HEK293 (cell line): ENCODE data around the gene KCNJ6.

Experiments used
- CTCF ChIA-PET: fragments of 350-600 bp; formaldehyde crosslinking; extraction: SDS; loops from one replicate; lab custom pipeline; 2021; ENCODE audit warnings: antibody characterized with exemption; lab: Yijun Ruan, JAX
- POLR2A ChIA-PET: fragments of 300-600 bp; formaldehyde crosslinking; extraction: SDS; loops from one replicate; lab custom pipeline; 2020; ENCODE audit warnings: antibody characterized with exemption, inconsistent platforms; lab: Yijun Ruan, JAX
- H3K27ac ChIP-seq: fragments of 200-500 bp; sonication (Bioruptor generic); 2 replicates; pipeline ENCODE4 v1.5.1; 2014; ENCODE audit warnings: low read depth, low read length, control low read depth, inconsistent platforms; ENCODE audit errors: extremely low read depth
- H3K36me3 ChIP-seq, 2 experiments: fragments of 200-500 bp in 1 of 2; sonication (Bioruptor generic) in 1 of 2; 1 replicate in 1 of 2; 2 replicates in 1 of 2; pipeline ENCODE4 v1.5.1; 2014 to 2017; ENCODE audit warnings: inconsistent platforms in 2 of 2, low read length in 2 of 2; ENCODE audit not compliant: control insufficient read depth in 2 of 2, insufficient read depth in 1 of 2
- H3K4me1 ChIP-seq: fragments of 200-500 bp; sonication (Bioruptor generic); 2 replicates; pipeline ENCODE4 v1.5.1; 2014; ENCODE audit warnings: mild to moderate bottlenecking, low read length, inconsistent platforms; ENCODE audit not compliant: control insufficient read depth, insufficient read depth
- H3K4me3 ChIP-seq: 2 replicates; pipeline ENCODE4 v1.5.1; 2011; ENCODE audit warnings: low read depth, mild to moderate bottlenecking, control low read depth, low read length, moderate library complexity
- H3K9me3 ChIP-seq: fragments of 200-500 bp; sonication (Bioruptor generic); 2 replicates; pipeline ENCODE4 v1.5.1; 2014; ENCODE audit warnings: low read depth, low read length, inconsistent platforms; ENCODE audit not compliant: control insufficient read depth, insufficient read depth
- HIC1 ChIP-seq: fragments of 450-650 bp; formaldehyde crosslinking; IDR thresholded peaks from 2 replicates; pipeline ENCODE4 v1.5.1; 2016; ENCODE audit warnings: missing biosample characterization, missing genetic modification characterization
- TRIM28 ChIP-seq: IDR thresholded peaks from 2 replicates; pipeline ENCODE4 v1.6.1; 2011; ENCODE audit warnings: low read length, control low read depth, borderline replicate concordance
- ZNF16 ChIP-seq: fragments of 450-650 bp; formaldehyde crosslinking; IDR thresholded peaks from 2 replicates; pipeline ENCODE4 v1.5.1; 2016; ENCODE audit warnings: low read depth, missing biosample characterization, missing genetic modification characterization
- ZNF335 ChIP-seq: fragments of 450-650 bp; formaldehyde crosslinking; conservative IDR thresholded peaks from 2 replicates; pipeline ENCODE4 v1.5.1; 2016; ENCODE audit warnings: missing biosample characterization, missing genetic modification characterization
- ZNF366 ChIP-seq: fragments of 450-650 bp; formaldehyde crosslinking; conservative IDR thresholded peaks from 2 replicates; pipeline ENCODE4 v1.5.1; 2016; ENCODE audit warnings: missing biosample characterization, missing genetic modification characterization
- ZNF501 ChIP-seq: fragments of 450-650 bp; formaldehyde crosslinking; IDR thresholded peaks from 2 replicates; pipeline ENCODE4 v1.5.1; 2016; ENCODE audit warnings: missing biosample characterization, missing genetic modification characterization
- ZNF510 ChIP-seq: fragments of 450-650 bp; formaldehyde crosslinking; IDR thresholded peaks from 2 replicates; pipeline ENCODE4 v1.5.1; 2018; ENCODE audit warnings: mild to moderate bottlenecking, missing genetic modification characterization, missing biosample characterization; ENCODE audit not compliant: insufficient replicate concordance
- ZNF513 ChIP-seq: fragments of 450-650 bp; IDR thresholded peaks from 2 replicates; pipeline ENCODE4 v1.5.1; 2018; ENCODE audit warnings: missing biosample characterization, missing genetic modification characterization
- ZNF529 ChIP-seq: fragments of 450-650 bp; formaldehyde crosslinking; IDR thresholded peaks from 2 replicates; pipeline ENCODE4 v1.5.1; 2017; ENCODE audit warnings: missing genetic modification characterization, missing biosample characterization; ENCODE audit not compliant: insufficient replicate concordance
- ZNF580 ChIP-seq: fragments of 450-650 bp; formaldehyde crosslinking; IDR thresholded peaks from 2 replicates; pipeline ENCODE4 v1.5.1; 2016; ENCODE audit warnings: missing biosample characterization, missing genetic modification characterization
- ZNF585B ChIP-seq: fragments of 450-650 bp; formaldehyde crosslinking; IDR thresholded peaks from 2 replicates; pipeline ENCODE4 v1.5.1; 2016; ENCODE audit warnings: missing biosample characterization, missing genetic modification characterization
- ZNF623 ChIP-seq: fragments of 450-650 bp; formaldehyde crosslinking; IDR thresholded peaks from 2 replicates; pipeline ENCODE4 v1.5.1; 2016; ENCODE audit warnings: missing biosample characterization, missing genetic modification characterization
- ZNF830 ChIP-seq: fragments of 450-650 bp; IDR thresholded peaks from 2 replicates; pipeline ENCODE4 v1.5.0; 2018; ENCODE audit warnings: missing biosample characterization, missing genetic modification characterization, low read depth, mild to moderate bottlenecking, moderate library complexity
- ZNF843 ChIP-seq: fragments of 450-650 bp; formaldehyde crosslinking; IDR thresholded peaks from 2 replicates; pipeline ENCODE4 v1.5.1; 2016; ENCODE audit warnings: missing biosample characterization, missing genetic modification characterization
- TF ChIP-seq, protein P1 (sequence below): fragments of 450-650 bp; formaldehyde crosslinking; IDR thresholded peaks from 2 replicates; pipeline ENCODE4; 2016; ENCODE audit warnings: missing biosample characterization, missing genetic modification characterization
- TF ChIP-seq, protein P2 (sequence below): fragments of 450-650 bp; formaldehyde crosslinking; IDR thresholded peaks from 2 replicates; pipeline ENCODE4 v1.5.1; 2017; ENCODE audit warnings: missing biosample characterization, missing genetic modification characterization
- TF ChIP-seq, protein P3 (sequence below): fragments of 450-650 bp; formaldehyde crosslinking; IDR thresholded peaks from 2 replicates; pipeline ENCODE4 v1.5.1; 2016; ENCODE audit warnings: missing biosample characterization, missing genetic modification characterization, low read depth
- TF ChIP-seq, protein P4 (sequence below): fragments of 450-650 bp; formaldehyde crosslinking; IDR thresholded peaks from 2 replicates; pipeline ENCODE4 v1.5.1; 2017; ENCODE audit warnings: missing biosample characterization, missing genetic modification characterization
- TF ChIP-seq, protein P5 (sequence below): fragments of 450-650 bp; formaldehyde crosslinking; IDR thresholded peaks from 2 replicates; pipeline ENCODE4 v1.5.1; 2016; ENCODE audit warnings: missing biosample characterization, missing genetic modification characterization, borderline replicate concordance

KCNJ6 gene

DNA sequence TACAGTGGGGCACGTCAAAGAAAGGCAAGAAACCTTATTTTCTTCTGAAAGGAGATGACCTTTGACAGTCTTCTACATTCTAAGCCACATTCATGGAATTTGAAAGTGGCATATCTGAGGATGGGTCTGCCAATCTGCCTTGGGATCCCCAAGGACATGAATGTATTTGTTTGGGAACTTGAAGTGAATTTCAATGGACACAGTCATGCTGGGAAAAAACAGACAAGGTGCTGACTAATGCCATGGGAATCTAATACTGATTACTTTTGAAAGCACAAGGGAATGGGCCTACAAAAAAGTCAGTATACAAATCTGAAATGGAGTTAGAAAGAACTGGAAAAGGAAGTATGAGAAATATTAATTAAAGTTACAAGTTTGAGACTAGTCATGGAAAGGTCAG is 128.8 kb downstream of the KCNJ6 start:
- H3K9me3 ChIP-seq: no peaks in the 10 kb centered on the region
- H3K4me1 ChIP-seq: no peaks in the 10 kb centered on the region
- POLR2A ChIA-PET: no interaction called here
- CTCF ChIA-PET: no interaction called here
- TF ChIP-seq ZNF830 (no peak), ZNF843 (tag by site-specific recombination) (no peak), ZNF623 (tag by site-specific recombination) (no peak), ZNF501 (no peak), ZNF529 (tag by site-specific recombination) (no peak), ZNF335 (no peak), ZNF366 (tag by site-specific recombination) (no peak), ZNF510 (no peak), ZNF16 (tag by site-specific recombination) (no peak), ZNF585B (tag by site-specific recombination) (no peak), TRIM28 (no peak), HIC1 (tag by site-specific recombination) (no peak), ZNF580 (tag by site-specific recombination) (no peak), ZNF513 (tag by site-specific recombination) (no peak)
- TF ChIP-seq, protein P1, sequence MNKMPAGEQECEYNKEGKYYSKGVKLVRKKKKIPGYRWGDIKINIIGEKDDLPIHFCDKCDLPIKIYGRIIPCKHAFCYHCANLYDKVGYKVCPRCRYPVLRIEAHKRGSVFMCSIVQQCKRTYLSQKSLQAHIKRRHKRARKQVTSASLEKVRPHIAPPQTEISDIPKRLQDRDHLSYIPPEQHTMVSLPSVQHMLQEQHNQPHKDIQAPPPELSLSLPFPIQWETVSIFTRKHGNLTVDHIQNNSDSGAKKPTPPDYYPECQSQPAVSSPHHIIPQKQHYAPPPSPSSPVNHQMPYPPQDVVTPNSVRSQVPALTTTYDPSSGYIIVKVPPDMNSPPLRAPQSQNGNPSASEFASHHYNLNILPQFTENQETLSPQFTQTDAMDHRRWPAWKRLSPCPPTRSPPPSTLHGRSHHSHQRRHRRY: no peak
- TF ChIP-seq, protein P2, sequence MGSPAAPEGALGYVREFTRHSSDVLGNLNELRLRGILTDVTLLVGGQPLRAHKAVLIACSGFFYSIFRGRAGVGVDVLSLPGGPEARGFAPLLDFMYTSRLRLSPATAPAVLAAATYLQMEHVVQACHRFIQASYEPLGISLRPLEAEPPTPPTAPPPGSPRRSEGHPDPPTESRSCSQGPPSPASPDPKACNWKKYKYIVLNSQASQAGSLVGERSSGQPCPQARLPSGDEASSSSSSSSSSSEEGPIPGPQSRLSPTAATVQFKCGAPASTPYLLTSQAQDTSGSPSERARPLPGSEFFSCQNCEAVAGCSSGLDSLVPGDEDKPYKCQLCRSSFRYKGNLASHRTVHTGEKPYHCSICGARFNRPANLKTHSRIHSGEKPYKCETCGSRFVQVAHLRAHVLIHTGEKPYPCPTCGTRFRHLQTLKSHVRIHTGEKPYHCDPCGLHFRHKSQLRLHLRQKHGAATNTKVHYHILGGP (tag by site-specific recombination): no peak
- TF ChIP-seq, protein P3, sequence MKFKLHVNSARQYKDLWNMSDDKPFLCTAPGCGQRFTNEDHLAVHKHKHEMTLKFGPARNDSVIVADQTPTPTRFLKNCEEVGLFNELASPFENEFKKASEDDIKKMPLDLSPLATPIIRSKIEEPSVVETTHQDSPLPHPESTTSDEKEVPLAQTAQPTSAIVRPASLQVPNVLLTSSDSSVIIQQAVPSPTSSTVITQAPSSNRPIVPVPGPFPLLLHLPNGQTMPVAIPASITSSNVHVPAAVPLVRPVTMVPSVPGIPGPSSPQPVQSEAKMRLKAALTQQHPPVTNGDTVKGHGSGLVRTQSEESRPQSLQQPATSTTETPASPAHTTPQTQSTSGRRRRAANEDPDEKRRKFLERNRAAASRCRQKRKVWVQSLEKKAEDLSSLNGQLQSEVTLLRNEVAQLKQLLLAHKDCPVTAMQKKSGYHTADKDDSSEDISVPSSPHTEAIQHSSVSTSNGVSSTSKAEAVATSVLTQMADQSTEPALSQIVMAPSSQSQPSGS (tag by site-specific recombination): no peak
- TF ChIP-seq, protein P4, sequence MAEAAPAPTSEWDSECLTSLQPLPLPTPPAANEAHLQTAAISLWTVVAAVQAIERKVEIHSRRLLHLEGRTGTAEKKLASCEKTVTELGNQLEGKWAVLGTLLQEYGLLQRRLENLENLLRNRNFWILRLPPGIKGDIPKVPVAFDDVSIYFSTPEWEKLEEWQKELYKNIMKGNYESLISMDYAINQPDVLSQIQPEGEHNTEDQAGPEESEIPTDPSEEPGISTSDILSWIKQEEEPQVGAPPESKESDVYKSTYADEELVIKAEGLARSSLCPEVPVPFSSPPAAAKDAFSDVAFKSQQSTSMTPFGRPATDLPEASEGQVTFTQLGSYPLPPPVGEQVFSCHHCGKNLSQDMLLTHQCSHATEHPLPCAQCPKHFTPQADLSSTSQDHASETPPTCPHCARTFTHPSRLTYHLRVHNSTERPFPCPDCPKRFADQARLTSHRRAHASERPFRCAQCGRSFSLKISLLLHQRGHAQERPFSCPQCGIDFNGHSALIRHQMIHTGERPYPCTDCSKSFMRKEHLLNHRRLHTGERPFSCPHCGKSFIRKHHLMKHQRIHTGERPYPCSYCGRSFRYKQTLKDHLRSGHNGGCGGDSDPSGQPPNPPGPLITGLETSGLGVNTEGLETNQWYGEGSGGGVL (tag by site-specific recombination): no peak
- TF ChIP-seq, protein P5, sequence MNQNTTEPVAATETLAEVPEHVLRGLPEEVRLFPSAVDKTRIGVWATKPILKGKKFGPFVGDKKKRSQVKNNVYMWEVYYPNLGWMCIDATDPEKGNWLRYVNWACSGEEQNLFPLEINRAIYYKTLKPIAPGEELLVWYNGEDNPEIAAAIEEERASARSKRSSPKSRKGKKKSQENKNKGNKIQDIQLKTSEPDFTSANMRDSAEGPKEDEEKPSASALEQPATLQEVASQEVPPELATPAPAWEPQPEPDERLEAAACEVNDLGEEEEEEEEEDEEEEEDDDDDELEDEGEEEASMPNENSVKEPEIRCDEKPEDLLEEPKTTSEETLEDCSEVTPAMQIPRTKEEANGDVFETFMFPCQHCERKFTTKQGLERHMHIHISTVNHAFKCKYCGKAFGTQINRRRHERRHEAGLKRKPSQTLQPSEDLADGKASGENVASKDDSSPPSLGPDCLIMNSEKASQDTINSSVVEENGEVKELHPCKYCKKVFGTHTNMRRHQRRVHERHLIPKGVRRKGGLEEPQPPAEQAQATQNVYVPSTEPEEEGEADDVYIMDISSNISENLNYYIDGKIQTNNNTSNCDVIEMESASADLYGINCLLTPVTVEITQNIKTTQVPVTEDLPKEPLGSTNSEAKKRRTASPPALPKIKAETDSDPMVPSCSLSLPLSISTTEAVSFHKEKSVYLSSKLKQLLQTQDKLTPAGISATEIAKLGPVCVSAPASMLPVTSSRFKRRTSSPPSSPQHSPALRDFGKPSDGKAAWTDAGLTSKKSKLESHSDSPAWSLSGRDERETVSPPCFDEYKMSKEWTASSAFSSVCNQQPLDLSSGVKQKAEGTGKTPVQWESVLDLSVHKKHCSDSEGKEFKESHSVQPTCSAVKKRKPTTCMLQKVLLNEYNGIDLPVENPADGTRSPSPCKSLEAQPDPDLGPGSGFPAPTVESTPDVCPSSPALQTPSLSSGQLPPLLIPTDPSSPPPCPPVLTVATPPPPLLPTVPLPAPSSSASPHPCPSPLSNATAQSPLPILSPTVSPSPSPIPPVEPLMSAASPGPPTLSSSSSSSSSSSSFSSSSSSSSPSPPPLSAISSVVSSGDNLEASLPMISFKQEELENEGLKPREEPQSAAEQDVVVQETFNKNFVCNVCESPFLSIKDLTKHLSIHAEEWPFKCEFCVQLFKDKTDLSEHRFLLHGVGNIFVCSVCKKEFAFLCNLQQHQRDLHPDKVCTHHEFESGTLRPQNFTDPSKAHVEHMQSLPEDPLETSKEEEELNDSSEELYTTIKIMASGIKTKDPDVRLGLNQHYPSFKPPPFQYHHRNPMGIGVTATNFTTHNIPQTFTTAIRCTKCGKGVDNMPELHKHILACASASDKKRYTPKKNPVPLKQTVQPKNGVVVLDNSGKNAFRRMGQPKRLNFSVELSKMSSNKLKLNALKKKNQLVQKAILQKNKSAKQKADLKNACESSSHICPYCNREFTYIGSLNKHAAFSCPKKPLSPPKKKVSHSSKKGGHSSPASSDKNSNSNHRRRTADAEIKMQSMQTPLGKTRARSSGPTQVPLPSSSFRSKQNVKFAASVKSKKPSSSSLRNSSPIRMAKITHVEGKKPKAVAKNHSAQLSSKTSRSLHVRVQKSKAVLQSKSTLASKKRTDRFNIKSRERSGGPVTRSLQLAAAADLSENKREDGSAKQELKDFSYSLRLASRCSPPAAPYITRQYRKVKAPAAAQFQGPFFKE (tag by site-specific recombination): no peak
- no peak overlapping the region for H3K4me3 ChIP-seq
- no peak overlapping the region for H3K27ac ChIP-seq
- no peaks in the 10 kb centered on the region for H3K36me3 ChIP-seq
